HG03196 (cell line): Measurements from ENCODE around the gene ETV3.
A peak's percentile ranks its signal among the peaks of the same experiment; 100 is the strongest.
"Not testable (repeated sequence)": the region's sequence is repeated elsewhere in the genome, so short reads cannot be mapped to it uniquely, and the experiment has no call there.

ENCODE experiments used
- ATAC-seq: cut with Tn5 transposase; IDR thresholded peaks from one replicate; pipeline ENCODE4 v1.9.1; 2021; ENCODE audit not compliant: unreplicated experiment

The ETV3 gene

GRCh38 chr1:157113631-157114030 is 24.6 kb downstream of the ETV3 start:
- ATAC-seq = no peak

- no peak for ATAC-seq
These were observed 25.1 kb downstream of the ETV3 start for GRCh38 chr1:157113106-157113505.

GRCh38 chr1:157112186-157112867 is 25.9 kb downstream of the ETV3 start:
- no peak for ATAC-seq

- no peak for ATAC-seq
These were observed 26.6 kb downstream of the ETV3 start for GRCh38 chr1:157111396-157112165.

DNA sequence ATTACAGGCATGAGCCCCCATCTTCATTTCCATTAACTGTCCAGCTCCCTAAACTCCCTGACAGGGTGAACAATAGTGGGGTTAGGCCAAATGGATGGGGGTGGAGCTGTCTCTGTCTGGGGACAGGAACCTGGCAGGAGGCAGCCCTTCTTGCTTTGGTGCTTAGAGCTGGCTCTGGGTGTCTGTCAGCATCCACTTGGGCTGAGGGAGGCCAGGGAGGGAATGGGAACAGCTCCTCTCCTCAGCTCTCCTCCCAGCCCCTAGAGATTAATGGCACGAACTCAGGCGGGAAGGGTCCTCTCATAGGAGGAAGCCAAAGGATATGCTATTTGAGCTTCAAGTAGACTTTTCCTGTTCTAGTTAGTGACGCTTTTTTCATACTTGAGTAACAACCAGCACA is 27.5 kb downstream of the ETV3 start:
- ATAC-seq = no peak

DNA sequence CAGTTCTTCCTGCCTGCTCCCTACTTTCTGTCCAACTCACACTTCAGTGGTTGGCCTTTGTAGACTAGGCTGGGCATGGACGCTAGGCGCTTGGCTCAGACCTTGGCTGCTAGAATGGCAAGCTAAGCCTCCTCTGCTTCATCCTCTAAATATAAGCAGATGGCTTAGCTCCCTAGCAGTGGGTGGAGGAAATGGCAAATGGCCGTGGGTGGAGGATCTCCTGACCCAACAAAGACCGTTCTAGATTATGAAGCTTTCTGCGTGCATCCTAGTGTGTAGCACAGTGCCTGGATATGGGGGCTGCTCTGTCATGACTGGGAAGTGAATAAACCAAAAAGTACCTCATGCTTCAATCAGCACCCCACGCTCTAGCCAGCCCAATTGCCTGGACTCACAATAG is 28.2 kb downstream of the ETV3 start:
- no peak for ATAC-seq

GRCh38 chr1:157108448-157108847 is 29.7 kb downstream of the ETV3 start:
- ATAC-seq = no peak

- ATAC-seq = no peak
These were observed 30.5 kb downstream of the ETV3 start for GRCh38 chr1:157107702-157108101.

DNA sequence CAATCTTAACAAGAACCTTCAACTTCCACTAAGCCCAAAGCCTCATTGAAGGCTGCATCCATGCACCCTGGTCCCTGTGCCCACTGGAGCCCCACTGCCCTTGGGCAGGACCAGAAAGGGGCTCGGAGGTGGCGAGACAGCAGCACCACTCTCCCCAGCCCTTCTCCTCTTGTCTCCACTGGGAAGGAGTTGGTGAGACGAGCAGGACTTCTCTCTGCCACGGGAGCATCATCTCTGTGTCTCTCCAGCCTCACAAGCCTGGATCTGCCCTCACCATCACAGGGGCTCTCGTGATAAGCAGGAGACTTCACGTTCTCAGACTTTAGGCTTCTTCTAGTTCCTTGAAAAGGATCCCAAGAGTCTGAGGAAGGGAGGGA is 31.4 kb downstream of the ETV3 start:
- no peak for ATAC-seq

DNA sequence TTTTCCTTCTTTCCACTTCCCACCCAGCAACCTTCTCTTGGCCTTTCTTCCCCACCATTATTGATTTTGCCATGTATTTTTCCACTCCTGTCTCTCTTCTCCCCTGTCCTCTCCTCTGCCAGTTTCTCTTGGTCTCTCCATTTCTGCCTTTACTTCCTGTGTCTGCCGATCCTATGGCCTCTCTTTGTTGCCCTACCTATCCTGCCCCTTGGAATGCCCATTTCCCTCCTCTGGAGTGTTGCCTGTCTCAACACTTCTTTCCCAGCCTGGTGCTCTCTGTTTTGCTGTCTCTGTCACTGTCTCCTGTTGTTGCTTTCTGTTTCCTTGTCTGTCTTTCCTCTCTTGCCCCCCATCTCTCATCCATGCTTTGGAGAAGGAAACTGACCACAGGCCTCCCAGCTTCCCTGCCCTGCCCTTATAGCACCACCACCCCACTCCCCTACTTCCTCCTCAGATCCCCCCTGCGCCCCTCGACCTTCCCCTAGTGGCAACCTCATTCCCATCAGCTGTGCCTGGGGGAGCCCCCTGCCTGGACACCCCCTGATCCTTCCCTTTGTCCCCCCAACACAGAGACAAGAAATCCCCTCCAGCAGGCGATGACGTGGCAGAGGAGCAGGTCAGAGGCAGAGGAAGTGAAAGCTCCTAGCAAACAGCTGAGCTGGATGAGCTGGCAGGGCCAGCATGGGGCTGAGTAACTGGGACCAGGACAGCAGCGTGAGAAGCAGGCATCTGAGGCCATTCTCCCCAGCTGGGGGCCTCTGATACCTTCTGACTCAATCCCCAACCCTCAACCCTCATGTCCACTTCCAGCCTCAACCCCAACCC is 32.0 kb downstream of the ETV3 start:
- peak; percentile 72 for ATAC-seq

GRCh38 chr1:157105298-157105987 is 32.8 kb downstream of the ETV3 start:
- no peak for ATAC-seq

GRCh38 chr1:157104598-157105293 is 33.4 kb downstream of the ETV3 start:
- no peak for ATAC-seq

GRCh38 chr1:157103268-157103667 is 34.9 kb downstream of the ETV3 start:
- no peak for ATAC-seq

- ATAC-seq = no peak
These were observed 37.0 kb downstream of the ETV3 start for GRCh38 chr1:157101149-157101548.

GRCh38 chr1:157099633-157100009 is 38.6 kb downstream of the ETV3 start, which contains the start of gene ETV3L:
Gene ETV3L (minus strand): TSS chr1:157099808. CDS start chr1:157099523, 285 bp downstream.
- ATAC-seq = no peak

- ATAC-seq = not testable (repeated sequence)
These were observed 39.1 kb downstream of the ETV3 start for GRCh38 chr1:157098987-157099632.

- ATAC-seq = no peak
These were observed 39.7 kb downstream of the ETV3 start for GRCh38 chr1:157098519-157098918.

- no peak for ATAC-seq
These were observed 40.5 kb downstream of the ETV3 start for GRCh38 chr1:157097692-157098091.

DNA sequence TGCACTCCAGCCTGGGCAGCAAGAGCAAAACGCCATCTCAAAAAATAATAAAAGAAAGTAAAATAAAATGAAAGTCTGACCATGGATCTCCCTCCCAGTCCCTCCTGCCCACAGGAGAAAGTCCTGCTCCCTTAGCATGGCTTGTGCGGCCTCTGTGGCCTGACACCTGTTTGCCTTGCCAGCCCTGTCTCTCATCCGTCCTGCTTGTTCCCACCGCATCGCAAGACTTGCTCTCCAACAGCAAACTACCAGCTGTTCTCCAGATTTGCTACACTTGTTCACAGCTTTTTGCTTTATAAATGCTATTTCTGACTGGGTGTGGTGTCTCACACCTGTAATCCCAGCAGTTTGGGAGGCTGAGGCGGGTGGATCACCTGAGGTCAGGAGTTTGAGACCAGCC is 41.3 kb downstream of the ETV3 start:
- ATAC-seq = no peak

- no peak for ATAC-seq
These were observed 42.6 kb downstream of the ETV3 start for GRCh38 chr1:157095551-157095950.
